GM12801 (cell line): ENCODE measurements around the gene CCDC117.

ENCODE experiments used
- TF ChIP-seq, protein P1 (sequence below): IDR thresholded peaks from one replicate; pipeline ENCODE4 v1.5.1; 2011; ENCODE audit warnings: control low read depth; ENCODE audit not compliant: insufficient read length; ENCODE audit errors: extremely low read depth

The CCDC117 gene, protein sequence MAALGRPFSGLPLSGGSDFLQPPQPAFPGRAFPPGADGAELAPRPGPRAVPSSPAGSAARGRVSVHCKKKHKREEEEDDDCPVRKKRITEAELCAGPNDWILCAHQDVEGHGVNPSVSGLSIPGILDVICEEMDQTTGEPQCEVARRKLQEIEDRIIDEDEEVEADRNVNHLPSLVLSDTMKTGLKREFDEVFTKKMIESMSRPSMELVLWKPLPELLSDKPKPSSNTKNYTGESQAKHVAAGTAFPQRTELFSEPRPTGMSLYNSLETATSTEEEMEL

DNA sequence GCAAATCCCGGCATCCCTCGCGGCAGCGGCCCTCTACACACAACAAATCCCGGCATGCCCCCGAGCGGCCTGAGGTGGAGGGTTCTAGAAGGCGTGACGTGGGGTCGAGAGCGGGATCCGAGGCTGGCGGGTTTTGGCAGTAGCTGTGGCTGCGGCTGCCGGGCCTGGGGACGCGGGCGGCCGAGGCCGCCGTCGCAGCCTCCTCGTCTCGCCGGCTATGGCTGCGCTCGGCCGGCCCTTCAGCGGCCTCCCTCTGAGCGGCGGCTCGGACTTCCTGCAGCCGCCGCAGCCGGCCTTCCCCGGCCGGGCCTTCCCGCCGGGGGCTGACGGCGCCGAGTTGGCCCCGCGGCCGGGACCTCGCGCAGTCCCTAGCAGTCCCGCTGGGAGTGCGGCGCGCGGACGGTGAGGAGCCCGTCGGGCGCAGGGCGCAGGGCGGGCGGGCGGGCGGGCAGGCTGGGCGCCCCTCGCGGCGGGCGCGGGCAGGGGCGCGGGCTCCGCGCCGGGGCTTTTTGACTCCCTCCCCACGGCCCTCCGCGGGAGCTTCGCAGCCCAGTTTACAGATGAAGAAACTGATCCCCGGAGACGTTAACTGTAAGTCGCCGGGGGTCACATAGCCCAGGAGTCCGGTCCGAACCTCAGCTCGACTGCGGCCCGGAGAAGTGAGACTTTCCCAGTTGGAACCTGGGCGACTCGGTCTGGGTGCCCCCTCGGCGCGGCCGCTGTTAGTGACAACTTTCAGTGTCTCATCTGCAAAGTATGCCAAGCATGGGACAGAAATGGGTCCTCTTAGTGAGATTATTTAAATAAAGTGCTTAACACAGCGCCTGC is at the start of gene CCDC117:
Gene CCDC117, plus strand, starts transcription at position 63 of the 828 bp plus-strand sequence. Its CDS starts 155 bp downstream, at position 218.
- TF ChIP-seq, protein P1, sequence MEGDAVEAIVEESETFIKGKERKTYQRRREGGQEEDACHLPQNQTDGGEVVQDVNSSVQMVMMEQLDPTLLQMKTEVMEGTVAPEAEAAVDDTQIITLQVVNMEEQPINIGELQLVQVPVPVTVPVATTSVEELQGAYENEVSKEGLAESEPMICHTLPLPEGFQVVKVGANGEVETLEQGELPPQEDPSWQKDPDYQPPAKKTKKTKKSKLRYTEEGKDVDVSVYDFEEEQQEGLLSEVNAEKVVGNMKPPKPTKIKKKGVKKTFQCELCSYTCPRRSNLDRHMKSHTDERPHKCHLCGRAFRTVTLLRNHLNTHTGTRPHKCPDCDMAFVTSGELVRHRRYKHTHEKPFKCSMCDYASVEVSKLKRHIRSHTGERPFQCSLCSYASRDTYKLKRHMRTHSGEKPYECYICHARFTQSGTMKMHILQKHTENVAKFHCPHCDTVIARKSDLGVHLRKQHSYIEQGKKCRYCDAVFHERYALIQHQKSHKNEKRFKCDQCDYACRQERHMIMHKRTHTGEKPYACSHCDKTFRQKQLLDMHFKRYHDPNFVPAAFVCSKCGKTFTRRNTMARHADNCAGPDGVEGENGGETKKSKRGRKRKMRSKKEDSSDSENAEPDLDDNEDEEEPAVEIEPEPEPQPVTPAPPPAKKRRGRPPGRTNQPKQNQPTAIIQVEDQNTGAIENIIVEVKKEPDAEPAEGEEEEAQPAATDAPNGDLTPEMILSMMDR = no peak

DNA sequence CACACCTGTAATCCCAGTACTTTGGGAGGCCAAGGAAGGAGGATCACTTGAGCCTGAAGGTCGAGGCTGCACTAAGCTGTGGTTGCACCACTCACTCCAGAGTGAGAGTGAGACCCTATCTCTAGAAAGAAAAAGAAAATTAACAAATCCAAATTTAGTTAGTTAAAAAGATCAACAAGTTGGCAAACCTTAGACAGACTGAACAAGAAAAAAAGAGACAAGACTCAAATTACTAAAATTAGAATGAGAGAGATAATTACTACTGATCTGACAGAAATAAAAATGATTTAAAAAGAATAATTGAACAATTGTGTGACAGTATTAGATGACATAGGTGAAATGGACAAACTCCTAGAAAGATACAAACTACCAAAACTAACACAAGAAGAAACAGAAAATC is 44.5 kb upstream of the CCDC117 start:
- TF ChIP-seq, protein P1 = no peak

DNA sequence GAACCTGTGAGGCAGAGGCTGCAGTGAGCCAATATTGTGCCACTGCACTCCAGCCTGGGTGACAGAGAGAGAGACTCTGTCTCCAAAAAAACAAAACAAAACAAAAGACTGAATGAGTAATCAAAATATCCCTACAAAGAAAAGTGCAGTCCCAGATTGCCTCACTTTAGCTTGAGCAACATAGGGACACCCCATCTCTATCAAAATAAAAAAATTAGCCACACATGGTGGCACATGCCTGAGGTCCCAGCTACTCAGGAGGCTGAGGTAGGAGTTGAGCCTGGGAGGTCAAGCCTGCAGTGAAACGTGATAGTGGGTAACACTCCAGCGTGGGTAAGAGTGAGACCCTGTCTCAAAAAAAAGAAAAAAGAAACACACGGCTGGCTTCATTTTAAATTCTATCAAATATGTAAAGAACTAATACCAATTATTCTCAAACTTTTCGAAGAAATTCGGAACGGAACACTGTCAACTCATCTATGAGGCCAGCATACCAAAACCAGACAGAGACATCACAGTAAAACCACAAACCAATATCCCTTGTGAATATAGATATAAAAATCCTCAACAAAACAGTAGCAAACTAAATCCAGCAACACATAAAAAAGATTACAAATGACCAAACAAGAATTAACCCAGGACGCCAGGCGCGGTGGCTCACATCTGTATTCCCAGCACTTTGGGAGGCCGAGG is 43.7 kb upstream of the CCDC117 start:
- TF ChIP-seq, protein P1 = no peak

DNA sequence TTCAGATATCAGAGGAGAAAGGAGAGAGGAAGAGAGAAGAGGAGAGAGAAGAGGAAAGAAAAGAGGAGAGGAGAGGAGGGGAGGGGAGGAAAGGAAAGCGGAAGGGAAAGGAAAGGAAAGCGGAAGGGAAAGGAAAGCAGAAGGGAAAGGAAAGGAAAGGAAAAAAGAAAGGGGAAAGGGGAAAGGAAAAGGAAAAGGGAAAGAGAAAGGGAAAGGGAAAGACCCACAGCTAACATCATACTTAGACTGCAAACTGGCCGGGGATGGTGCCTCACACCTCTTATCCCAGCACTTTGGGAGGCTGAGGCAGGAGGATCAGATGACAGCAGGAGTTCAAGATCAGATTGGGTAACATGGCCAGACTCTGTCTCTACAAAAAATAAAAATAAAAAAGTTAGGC is 42.3 kb upstream of the CCDC117 start:
- TF ChIP-seq, protein P1 = no peak

DNA sequence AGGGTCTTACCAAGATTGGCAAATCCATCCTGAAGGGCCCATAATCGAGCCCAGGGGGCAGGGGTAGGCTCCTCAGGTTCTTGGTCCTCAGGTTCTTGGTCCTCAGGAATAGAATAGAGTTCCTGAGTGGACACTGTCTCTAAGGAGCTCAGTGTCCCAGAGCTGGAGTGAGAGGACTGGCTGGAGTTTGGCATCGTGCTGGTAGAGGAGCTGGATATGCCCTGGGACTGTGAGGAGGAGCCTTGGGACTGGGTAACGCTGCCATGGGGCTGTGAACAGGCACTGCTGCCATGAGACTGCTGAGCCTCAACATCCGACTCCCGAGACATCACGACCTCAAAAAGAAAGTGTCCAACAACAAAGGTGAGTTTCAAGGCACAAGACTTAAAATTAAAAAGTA is 38.1 kb upstream of the CCDC117 start:
- TF ChIP-seq, protein P1 = no peak

DNA sequence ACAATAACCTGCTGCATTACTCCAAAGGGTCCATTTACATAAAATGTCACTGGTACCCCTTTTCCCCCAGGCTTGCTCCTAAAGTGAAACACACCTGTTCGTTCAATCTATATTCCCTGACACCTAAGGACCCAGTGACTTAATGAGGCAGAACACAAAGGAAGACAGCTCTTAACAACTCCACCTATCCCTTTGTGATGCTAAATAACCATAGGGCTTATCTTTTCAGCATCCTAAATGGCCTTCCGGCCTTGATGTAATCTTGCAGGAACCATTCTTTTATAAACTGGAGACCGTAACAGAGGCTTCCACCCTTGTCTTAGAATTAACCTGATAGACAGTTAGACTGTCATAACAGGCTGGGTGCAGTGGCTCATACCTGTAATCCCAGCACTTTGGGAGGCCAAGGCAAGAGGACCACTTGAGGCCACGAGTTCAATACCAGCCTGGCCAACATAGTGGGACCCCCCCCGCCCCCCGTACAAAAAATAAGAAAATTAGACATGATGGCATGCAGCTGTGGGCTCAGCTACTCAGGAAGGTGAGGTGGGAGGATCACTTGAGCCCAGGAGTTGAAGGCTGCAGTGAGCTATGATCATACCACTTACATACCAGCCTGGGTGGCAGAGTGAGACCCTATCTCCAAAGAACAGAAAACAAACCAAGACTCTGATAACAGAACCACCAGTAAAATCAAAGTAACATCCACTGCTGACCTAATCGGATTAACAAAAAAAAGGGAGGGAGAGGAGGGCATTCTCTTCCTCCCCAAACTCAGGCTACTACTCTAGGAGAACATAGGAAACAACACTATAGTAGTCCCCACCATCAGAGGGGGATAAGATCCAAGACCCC is 36.0 kb upstream of the CCDC117 start:
- TF ChIP-seq, protein P1 = no peak
